Measurements from ENCODE around the gene DEFB128.

The DEFB128 gene

DNA sequence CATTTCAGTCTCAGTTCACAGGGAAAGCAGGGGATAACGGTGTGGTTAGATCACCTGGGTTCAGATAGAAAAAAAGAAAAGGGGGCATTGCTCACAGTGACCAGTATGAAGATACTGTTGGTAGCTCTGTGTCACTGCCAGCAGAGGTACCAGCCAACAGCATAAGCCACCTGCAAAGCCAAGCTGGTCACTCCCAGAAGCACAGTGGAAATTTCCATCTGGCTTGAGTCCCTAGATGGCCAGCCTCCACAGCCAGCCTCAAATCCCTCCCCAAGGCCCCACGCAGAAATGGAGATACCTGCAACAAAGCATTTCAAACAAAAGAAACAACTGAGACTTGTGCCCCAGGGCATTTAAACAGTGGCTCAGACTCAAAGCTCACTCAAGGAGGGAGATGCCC lies 20.6 kb downstream of the DEFB128 start:
- no peak for DNase-seq
- in situ Hi-C loops (cut with MboI; ENCODE audit: low pct_unique_long_range_greater_than_20kb, low sequenced_read_pairs) = no loop called here

DNA sequence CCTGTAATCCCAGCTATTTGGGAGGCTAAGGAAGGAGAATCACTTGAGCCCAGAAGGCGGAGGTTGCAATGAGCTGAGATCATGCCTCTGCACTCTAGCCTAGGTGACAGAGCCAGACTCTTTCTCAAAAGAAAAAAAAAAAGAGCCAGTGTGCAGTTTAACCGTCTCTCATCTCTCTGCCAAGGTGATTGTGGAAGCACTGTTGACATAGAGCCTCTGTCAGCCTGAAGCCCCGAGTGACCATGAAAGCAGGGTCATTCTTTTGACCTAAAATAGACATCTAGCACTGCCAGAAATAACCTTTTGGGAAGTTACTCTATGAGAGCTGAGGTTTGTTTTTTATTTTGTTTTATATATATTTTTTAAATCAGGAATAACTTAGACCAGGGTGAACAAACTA lies 24.9 kb downstream of the DEFB128 start:
- in situ Hi-C loops (cut with MboI; ENCODE audit: low pct_unique_long_range_greater_than_20kb, low sequenced_read_pairs) = no loop called here

GRCh38 chr20:157154-157553 lies 32.4 kb downstream of the DEFB128 start, which contains the start of gene DEFB127:
TSS of gene DEFB127 (plus strand) at chr20:157454. CDS start at chr20:157545, 91 bp downstream.
- no peak for DNase-seq
- in situ Hi-C loops (cut with MboI; ENCODE audit: low pct_unique_long_range_greater_than_20kb, low sequenced_read_pairs) = no loop called here

More for the DNA sequence above, 24.9 kb downstream of the DEFB128 start:
- DNase-seq = no peak

DNA sequence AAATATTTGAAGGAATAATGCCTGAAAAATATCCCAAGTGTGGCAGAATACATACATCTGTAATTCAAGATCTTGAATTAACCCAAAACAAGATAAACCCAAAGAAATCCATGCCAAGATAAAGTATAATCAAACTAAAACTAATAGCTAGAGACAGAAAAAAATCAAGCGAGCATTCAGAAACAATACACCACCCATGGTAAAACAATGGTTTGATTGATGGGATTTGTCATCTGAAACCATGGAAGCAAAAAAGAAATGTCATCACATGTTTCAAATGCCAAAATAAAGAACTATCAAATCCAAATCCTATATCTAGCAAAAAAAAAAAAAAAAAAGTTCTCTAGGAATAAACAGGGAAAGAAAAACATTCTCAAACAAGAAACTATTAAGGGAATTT lies 37.4 kb downstream of the DEFB128 start:
- DNase-seq = no peak
- in situ Hi-C loops (cut with MboI; ENCODE audit: low pct_unique_long_range_greater_than_20kb, low sequenced_read_pairs) = no loop called here

- in situ Hi-C loops (cut with MboI; ENCODE audit: low pct_unique_long_range_greater_than_20kb, low sequenced_read_pairs) = no loop called here
- no peak for DNase-seq
Measured at GRCh38 chr20:145877-146276, 43.6 kb downstream of the DEFB128 start.

- no peak for DNase-seq
- in situ Hi-C loops (cut with MboI; ENCODE audit: low pct_unique_long_range_greater_than_20kb, low sequenced_read_pairs) = no loop called here
Measured at GRCh38 chr20:142290-142689, 47.2 kb downstream of the DEFB128 start, which contains the start of gene DEFB126. TSS of gene DEFB126 (plus strand) at chr20:142590. CDS start at chr20:142629, 39 bp downstream.

All from KBM-7 (cell line).